Activated CD4-positive, alpha-beta T cell treated with anti-CD3 and anti-CD28 coated beads, Interleukin-2, amount 50 U/mL, for 24 hours (primary cell): ENCODE results near the gene BAMBI.
"Not testable (repeated sequence)": the region's sequence is repeated elsewhere in the genome, so short reads cannot be mapped to it uniquely, and the experiment has no call there.

Experiments
- DNase-seq, 2 donors: peaks; one replicate each; pipeline ENCODE4 v3.0.0-alpha.2; 2020; ENCODE audit warnings: low read depth in 1 of 2, low spot score in 1 of 2

The BAMBI gene

DNA sequence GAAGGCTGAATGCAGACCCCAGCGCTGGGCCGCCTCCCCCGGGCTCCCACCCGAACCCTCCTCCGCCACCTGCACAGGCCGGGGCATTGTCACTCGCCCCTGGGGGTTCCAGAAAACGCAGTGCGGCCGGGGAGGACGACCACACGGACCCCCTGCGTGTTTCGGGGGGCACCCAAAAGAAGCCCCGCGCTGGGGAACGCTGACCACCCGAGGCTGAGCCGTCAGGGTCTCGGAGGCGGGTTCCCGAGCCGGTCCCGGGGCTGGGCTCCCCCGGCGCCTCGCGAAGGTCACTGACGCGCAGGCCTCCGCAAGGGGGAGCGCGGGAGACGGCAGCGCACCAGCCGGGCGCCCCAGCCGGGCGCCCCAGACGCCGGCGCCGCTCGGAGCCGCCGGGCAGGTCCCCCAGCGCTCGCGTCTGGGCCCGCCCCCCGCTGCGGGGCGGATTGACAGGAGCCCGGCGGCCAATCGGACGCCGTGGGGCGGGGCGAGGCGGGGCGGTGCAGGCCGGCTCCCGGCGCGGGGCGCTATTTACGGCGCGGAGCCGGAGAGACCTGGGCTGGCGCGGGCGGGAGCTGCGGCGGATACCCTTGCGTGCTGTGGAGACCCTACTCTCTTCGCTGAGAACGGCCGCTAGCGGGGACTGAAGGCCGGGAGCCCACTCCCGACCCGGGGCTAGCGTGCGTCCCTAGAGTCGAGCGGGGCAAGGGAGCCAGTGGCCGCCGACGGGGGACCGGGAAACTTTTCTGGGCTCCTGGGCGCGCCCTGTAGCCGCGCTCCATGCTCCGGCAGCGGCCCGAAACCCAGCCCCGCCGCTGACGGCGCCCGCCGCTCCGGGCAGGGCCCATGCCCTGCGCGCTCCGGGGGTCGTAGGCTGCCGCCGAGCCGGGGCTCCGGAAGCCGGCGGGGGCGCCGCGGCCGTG is at the start of gene BAMBI:
Gene BAMBI, plus strand, starts transcription at position 554 of the 920 bp plus-strand sequence. CDS start 377 bp downstream, outside the sequence.
- peak; percentile 73 to 79 for DNase-seq

- peak; percentile 23 to 42 for DNase-seq
Observed at GRCh38 chr10:28628184-28628893, 49.0 kb upstream of the BAMBI start.

GRCh38 chr10:28631896-28632583 is 45.3 kb upstream of the BAMBI start:
- DNase-seq = no peak

- no peak for DNase-seq
Observed at GRCh38 chr10:28632584-28632945, 44.8 kb upstream of the BAMBI start.

- no peak for DNase-seq
Observed at GRCh38 chr10:28633750-28634149, 43.6 kb upstream of the BAMBI start.

DNA sequence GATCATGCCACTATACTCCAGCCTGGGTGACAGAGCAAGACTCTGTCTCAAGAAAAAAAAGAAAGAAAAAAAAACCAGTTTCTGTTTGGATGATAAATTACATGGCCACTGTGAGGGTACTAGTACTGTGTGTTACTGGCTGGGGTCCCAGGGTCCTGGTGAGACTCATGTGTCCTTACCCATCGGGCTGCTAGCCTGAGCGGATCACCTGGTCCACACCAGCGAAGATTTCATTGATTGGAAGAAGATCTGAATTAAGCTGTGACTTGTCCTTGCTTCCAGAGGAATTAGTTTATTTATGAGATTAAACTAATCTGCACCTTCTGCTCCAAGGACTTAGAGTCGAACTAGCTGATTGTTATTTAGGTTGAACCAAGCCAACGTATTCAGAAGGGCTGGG is 40.0 kb upstream of the BAMBI start:
- DNase-seq = no peak

DNA sequence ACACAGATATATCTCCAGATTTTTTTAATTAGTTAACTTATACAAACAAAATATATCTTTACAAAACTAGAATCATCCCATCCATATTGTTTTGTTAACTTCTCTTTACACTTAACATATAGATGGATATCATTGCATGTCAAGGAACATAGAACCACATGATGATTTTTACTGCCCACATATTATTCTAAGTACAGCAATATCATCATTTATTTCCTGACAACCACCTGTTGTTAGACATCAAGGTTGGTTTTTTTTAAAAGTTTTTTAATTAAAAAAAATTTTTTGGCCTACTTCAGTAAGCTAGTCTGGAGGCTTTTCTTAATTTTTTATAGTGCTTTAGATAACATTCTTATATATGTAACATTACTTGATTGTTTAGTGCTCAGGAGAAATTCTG is 38.9 kb upstream of the BAMBI start:
- DNase-seq = no peak

DNA sequence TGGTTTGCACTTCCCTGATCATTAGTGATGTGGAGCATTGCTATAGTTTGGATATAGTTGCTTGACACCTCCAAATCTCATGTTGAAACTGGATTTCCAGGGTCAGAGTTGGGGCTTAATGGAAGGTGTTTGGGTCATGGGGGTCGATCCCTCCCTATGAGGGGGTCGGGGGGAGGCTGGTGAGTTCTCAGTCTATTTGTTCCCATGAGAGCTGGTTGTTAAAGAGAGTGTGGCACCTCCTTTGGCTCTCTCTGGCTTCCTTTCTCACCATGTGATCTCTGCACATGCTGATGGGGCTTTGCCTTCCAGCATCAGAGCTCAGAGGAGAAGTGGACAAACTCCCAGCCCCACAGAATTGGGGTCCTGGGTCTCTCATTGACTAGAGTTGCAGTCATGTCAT is 36.8 kb upstream of the BAMBI start:
- no peak for DNase-seq

DNA sequence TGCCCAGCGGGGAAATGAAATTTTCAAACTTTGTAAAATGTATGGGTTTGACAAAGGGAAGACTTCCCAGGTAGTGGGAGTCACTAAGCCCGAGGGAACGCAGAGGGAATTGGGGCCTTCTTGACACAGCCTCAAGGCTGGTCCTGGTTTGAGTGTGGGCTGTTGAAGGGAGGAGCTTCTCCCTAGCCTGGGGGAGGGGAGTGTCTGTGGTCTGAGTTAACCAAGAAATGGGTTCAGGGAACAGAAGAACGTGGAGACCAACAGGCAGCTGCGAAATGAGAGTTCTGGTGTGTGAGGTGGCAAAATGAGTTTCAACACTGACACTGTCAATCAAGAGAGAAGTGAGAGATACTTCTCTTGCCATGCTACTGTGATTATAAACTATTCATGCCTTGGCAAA is 32.7 kb upstream of the BAMBI start:
- DNase-seq = no peak

DNA sequence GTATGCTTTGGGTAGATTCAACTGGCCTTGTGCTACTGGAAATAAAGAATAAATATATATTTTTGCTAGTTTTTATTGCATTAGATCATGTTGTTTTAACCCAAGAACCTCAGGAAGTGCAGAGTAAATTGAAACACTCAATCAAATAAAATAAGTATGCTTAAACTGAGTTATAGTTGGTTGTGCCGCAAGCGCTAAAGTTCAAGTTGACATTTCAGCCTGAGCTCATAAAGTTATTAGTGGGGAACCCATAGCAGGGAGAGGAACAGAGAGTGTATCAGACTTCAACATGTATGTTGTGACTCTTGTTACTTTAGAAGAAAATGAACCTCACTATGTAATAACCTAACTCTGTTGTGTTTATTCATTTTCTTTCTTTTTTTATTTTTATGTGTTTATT is 25.2 kb upstream of the BAMBI start:
- no peak for DNase-seq

GRCh38 chr10:28652703-28653102 is 24.6 kb upstream of the BAMBI start:
- DNase-seq = no peak

- not testable (repeated sequence) for DNase-seq
Observed at GRCh38 chr10:28658824-28659223, 18.5 kb upstream of the BAMBI start.

- DNase-seq = no peak
Observed at GRCh38 chr10:28661035-28661434, 16.3 kb upstream of the BAMBI start.

DNA sequence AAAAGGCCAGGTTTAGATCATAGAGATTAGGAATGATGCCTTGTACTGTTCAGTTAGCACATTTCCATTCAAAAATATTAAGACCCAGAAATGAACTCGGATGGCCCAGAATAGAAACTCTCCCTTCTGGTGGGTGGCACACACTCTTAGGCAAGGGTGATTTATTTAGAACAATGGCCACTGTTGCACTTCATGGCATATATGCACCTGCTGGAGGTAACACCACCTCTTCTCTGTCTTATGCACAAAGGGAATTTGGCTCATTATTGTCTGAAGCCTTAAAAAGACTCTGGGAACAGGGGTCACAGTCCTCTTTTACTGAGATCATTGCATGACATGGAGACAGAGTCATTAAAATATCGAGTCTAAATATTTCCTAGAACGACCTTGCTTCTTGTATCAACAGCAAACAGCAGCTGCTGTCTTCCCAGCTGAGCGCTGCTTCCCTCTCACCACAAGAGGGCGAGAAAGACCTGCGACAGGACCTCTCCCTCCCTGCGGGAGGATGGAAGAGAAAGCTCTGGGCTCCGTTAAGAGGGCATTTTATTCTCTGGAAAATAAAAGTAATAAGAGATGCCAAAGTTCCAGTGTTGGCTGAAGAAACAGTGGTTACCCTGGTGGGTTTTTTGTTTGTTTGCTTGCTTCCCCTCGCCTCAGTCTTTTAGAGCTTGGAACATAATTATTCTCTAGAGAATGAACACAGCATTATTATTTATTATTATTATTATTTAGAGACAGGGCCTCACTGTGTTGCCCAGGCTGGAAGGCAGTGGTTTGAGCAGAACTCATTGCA is 13.5 kb upstream of the BAMBI start:
- peak; percentile 33 to 64 for DNase-seq

GRCh38 chr10:28664369-28664740 is 13.0 kb upstream of the BAMBI start:
- DNase-seq = no peak

- DNase-seq = no peak
Observed at GRCh38 chr10:28666751-28667467, 10.4 kb upstream of the BAMBI start.

- DNase-seq = no peak
Observed at GRCh38 chr10:28668363-28669226, 8.7 kb upstream of the BAMBI start.

DNA sequence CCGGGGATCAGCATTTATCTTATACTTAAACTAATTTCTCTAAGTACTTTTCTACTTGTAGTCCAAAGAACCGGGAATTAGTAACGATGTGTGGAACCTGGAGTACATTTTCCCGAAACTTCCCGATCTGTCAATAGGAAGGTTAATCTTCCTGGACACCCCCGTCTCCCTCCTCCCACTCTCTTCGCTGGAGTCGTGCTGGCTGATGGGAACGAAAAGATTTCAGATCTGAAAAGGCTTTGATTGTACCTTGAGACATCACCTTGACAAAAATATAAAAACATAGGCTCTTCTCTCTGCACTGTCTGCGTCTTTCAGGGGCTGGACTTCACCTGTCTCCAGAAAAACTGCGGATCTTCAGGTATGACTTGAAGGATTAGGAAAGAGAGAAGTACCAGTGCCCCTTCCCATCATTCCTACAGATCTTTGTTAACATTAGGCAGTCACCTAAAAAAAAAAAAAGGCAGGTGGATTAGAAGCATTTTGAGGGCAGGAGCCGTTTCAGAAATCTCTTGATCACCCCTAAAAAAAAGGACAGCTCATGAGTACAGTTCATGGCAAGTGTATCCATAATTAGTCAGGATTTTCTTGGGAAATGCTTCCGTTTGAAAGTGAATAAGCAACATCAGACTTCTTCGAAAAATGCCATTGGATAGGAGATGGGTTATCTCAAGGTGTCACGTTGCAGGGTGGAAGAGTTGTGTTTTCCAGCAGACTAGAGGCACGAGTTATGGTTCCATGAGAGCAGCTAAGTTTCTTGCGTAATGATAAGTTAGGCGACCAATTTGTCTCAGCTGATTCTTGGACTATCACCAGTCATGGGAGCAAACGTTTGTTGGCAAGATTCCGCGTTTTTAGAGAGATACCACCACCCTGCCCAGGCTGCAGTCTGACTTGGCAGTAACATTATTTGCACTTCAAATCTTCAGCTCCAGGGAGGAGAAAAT is 7.8 kb upstream of the BAMBI start:
- DNase-seq = no peak
